H1 (cell line): ENCODE results near the gene SPATA13. TPM values are rescaled to one million over a fixed set of nuclear protein-coding genes. Genes with fewer than 3 reads are reported as not detected.

Experiments used
- CBX8 ChIP-seq: fragments of 300-800, 300-1000 bp; sonication (generic); IDR thresholded peaks from 2 replicates; pipeline ENCODE4 v1.7.1; 2016; ENCODE audit warnings: low read depth, low read length, borderline replicate concordance
- RFX5 ChIP-seq: IDR thresholded peaks from 2 replicates; pipeline ENCODE4 v1.6.1; 2011; ENCODE audit warnings: low read depth, low read length, improper control_type of control experiment, borderline replicate concordance
- SP1 ChIP-seq: IDR thresholded peaks from 2 replicates; pipeline ENCODE4 v1.6.1; 2011; ENCODE audit warnings: low read depth, low read length
- USF2 ChIP-seq: IDR thresholded peaks from 2 replicates; pipeline ENCODE4 v1.6.1; 2011; ENCODE audit warnings: low read length, improper control_type of control experiment
- polyA plus RNA-seq, 7 experiments: library from polyadenylated mRNA; depleted of rRNA in 3 of 7; stranded (reverse) in 5 of 7; unstranded in 2 of 7; fragments of >200 nt in 5 of 7; fragments of 200-250 nt in 2 of 7; gene quantifications; 1 replicate in 5 of 7; 2 replicates in 1 of 7; 4 replicates in 1 of 7; pipeline versions ENCODE4 v1.2.1 to v1.2.3, GENCODE V29; 2011 to 2013; ENCODE audit warnings: missing spikeins in 2 of 7, mixed read lengths in 2 of 7
- total RNA-seq: library from RNA; stranded (reverse); fragmentation: NEBNext Ultra II Directional; extraction: Animal tissue kit (Norgen Biotek cat#: 25700); gene quantifications from 2 replicates; pipeline ENCODE4 v1.2.1, GENCODE V29; 2021

SPATA13 gene
- total and polyA plus RNA-seq, 2 of the 8 experiments (the other 6 are each of a cell fraction or from before 2014, with no cell fraction given): 12.6 to 30.9 TPM

- TF ChIP-seq CBX8 (no peak), USF2 (no peak), RFX5 (no peak), SP1 (no peak)
These were observed 132.0 kb downstream of the SPATA13 start (continued) for GRCh38 chr13:24292481-24292880.
